Measurements from ENCODE around the gene TRIM2. TPM values are rescaled to one million over a fixed set of nuclear protein-coding genes. Genes with fewer than 3 reads are reported as not detected.

The TRIM2 gene
- total RNA-seq, 2 experiments from 2014 or later, result 0.63 to 1.4 TPM

GRCh38 chr4:153257151-153257620, 52.9 kb downstream of the TRIM2 start:
- peak; percentile 61 for DNase-seq
- Mint-ChIP-seq H3K4me3 (no peak overlapping the region), H3K9me3 (no peaks in the 10 kb centered on the region), H3K27ac (no peak overlapping the region), H3K4me1 (ENCODE audit: low read depth) (no peaks in the 10 kb centered on the region), H3K36me3 (ENCODE audit: low read depth) (no peaks in the 10 kb centered on the region), H3K27me3 (peaks cover 8% of the 10 kb centered on the region)
- no peak for TF ChIP-seq CTCF (IDR thresholded peaks at IDR 0.05)
- ChIA-PET CTCF (interaction anchor here (1.4 to 1.8 kb wide), 3 partner anchors 114 to 386 kb away, joined by 3 to 5 read pairs (median 4); no protein-coding TSS in a partner anchor), POLR2A (interaction anchor here (1.1 kb wide), 1 partner anchor 20 kb away, joined by 3 read pairs; no protein-coding TSS in a partner anchor)
- intact Hi-C loops (cut with micrococcal nuclease), result no loop called here
- ATAC-seq, result peak; percentile 58

GRCh38 chr4:153257991-153258390, 53.7 kb downstream of the TRIM2 start:
- CTCF ChIA-PET, result interaction anchor here (1.4 to 1.5 kb wide), 2 partner anchors 174 to 385 kb away, joined by 3 to 4 read pairs; no protein-coding TSS in a partner anchor
- intact Hi-C loops (cut with micrococcal nuclease), result no loop called here

GRCh38 chr4:153258750-153259149, 54.5 kb downstream of the TRIM2 start:
- Mint-ChIP-seq H3K4me3 (no peak overlapping the region), H3K27me3 (peaks cover 8% of the 10 kb centered on the region), H3K9me3 (no peaks in the 10 kb centered on the region), H3K27ac (no peak overlapping the region), H3K4me1 (ENCODE audit: low read depth) (no peaks in the 10 kb centered on the region), H3K36me3 (ENCODE audit: low read depth) (no peaks in the 10 kb centered on the region)
- CTCF ChIA-PET, result no interaction called here
- no peak for TF ChIP-seq CTCF (IDR thresholded peaks at IDR 0.05)
- POLR2A ChIA-PET, result interaction anchor here (0.6 kb wide), 1 partner anchor 10 kb away, joined by 3 read pairs; no protein-coding TSS in a partner anchor
- intact Hi-C loops (cut with micrococcal nuclease), result no loop called here
- ATAC-seq (no peak), DNase-seq (no peak)

More at GRCh38 chr4:153257991-153258390, 53.7 kb downstream of the TRIM2 start:
- peaks cover 8% of the 10 kb centered on the region for H3K27me3 Mint-ChIP-seq
- no peak overlapping the region for H3K4me3 Mint-ChIP-seq
- no peaks in the 10 kb centered on the region for H3K4me1 Mint-ChIP-seq (ENCODE audit: low read depth)
- ATAC-seq (no peak), DNase-seq (no peak)
- POLR2A ChIA-PET, result interaction anchor here (0.5 to 0.6 kb wide), 2 partner anchors 9 to 793 kb away, joined by 3 read pairs; no protein-coding TSS in a partner anchor
- no peak overlapping the region for H3K27ac Mint-ChIP-seq
- H3K36me3 Mint-ChIP-seq (ENCODE audit: low read depth), result no peaks in the 10 kb centered on the region
- TF ChIP-seq CTCF (IDR thresholded peaks at IDR 0.05), result no peak
- no peaks in the 10 kb centered on the region for H3K9me3 Mint-ChIP-seq

GRCh38 chr4:153259661-153260060, 55.4 kb downstream of the TRIM2 start:
- intact Hi-C loops (cut with micrococcal nuclease), result no loop called here
- CTCF ChIA-PET, result interaction anchor here (1.3 kb wide), 1 partner anchor 117 kb away, joined by 5 read pairs; no protein-coding TSS in a partner anchor
- no peak for ATAC-seq
- TF ChIP-seq CTCF (IDR thresholded peaks at IDR 0.05), result no peak
- Mint-ChIP-seq H3K36me3 (ENCODE audit: low read depth) (no peaks in the 10 kb centered on the region), H3K9me3 (no peaks in the 10 kb centered on the region), H3K4me3 (no peak overlapping the region), H3K27me3 (peaks cover 8% of the 10 kb centered on the region), H3K4me1 (ENCODE audit: low read depth) (no peaks in the 10 kb centered on the region), H3K27ac (no peak overlapping the region)
- no peak for DNase-seq
- POLR2A ChIA-PET, result no interaction called here

GRCh38 chr4:153260132-153260531, 55.9 kb downstream of the TRIM2 start:
- intact Hi-C loops (cut with micrococcal nuclease), result no loop called here
- Mint-ChIP-seq H3K9me3 (no peaks in the 10 kb centered on the region), H3K36me3 (ENCODE audit: low read depth) (no peaks in the 10 kb centered on the region)

More at GRCh38 chr4:153260132-153260531, 55.9 kb downstream of the TRIM2 start:
- ChIA-PET CTCF (interaction anchor here (1.3 kb wide), 1 partner anchor 117 kb away, joined by 5 read pairs; no protein-coding TSS in a partner anchor), POLR2A (no interaction called here)
- TF ChIP-seq CTCF (IDR thresholded peaks at IDR 0.05), result no peak
- Mint-ChIP-seq H3K4me1 (ENCODE audit: low read depth) (no peaks in the 10 kb centered on the region), H3K4me3 (no peak overlapping the region), H3K27ac (no peak overlapping the region), H3K27me3 (peaks cover 5% of the 10 kb centered on the region)
- DNase-seq, result no peak
- no peak for ATAC-seq

All from activated CD8-positive, alpha-beta T cell treated with anti-CD3 and anti-CD28 coated beads for 36 hours (primary cell).